Tracheal epithelial cell (primary cell): ENCODE measurements around the gene ARID3B. TPM values are rescaled to one million over a fixed set of nuclear protein-coding genes. Genes with fewer than 3 reads are reported as not detected.

ENCODE experiments used
- total RNA-seq: library from RNA; depleted of rRNA; stranded (reverse); fragments of >200 nt; gene quantifications from 2 replicates; pipeline ENCODE4 v1.2.1, GENCODE V29; 2014

Gene ARID3B, protein sequence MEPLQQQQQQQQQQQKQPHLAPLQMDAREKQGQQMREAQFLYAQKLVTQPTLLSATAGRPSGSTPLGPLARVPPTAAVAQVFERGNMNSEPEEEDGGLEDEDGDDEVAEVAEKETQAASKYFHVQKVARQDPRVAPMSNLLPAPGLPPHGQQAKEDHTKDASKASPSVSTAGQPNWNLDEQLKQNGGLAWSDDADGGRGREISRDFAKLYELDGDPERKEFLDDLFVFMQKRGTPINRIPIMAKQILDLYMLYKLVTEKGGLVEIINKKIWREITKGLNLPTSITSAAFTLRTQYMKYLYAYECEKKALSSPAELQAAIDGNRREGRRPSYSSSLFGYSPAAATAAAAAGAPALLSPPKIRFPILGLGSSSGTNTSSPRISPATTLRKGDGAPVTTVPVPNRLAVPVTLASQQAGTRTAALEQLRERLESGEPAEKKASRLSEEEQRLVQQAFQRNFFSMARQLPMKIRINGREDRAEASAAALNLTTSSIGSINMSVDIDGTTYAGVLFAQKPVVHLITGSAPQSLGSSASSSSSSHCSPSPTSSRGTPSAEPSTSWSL
- total RNA-seq, result 2.8 and 5.1 TPM in 2 replicates

GRCh38 chr15:74540761-74541493, at the start of gene ARID3B:
ARID3B (plus strand) TSS chr15:74541220; CDS start chr15:74543937, 2,717 bp downstream.

DNA sequence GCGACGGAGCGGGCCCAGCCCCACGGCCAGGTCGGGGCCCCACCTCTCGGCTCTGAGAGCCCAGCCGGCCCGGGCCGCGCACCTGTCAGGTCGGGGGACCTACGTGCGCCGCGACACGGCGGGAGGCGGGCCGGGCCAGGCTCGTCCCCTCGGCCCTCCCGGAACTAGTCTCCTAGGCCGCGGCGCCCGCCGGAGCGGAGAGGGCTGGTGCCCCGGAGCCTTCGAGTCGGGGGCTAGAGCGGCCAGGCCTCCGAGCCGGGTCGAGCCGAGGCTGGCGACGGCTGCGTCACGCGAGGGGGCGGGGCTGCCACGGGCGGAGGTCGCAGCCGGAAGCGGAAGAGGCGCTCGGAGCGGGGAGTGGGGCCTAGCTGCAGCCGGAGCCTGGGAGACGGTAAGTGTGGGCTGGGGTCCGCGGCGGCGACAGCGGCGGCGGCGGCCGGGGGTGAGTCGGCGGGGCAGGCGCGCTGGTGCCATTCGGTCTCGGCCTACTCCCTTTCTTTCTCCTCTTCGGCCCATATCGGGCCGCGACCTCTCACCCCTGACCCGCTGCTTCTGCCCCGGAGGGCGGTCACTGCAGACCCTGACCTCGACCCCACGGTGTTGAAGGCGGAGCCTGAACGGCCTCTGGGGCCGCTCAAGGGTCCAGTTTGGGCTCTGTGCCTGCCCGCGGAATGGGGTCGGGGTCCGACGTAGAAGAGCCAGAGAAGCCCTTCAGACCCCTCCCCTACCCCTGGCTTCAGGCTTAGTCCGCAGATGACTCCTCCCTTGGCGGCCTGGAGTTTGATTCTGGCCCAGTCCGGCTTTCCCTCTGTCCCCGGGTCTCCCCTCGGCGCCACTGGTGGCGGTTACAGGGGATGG, 74.7 kb downstream of the ARID3B start, which contains the start of gene CLK3:
Gene CLK3 (plus strand): TSS at position 329 of the 858 bp plus-strand sequence. CDS start 3,361 bp downstream, outside the sequence.

Other genes with a start within 250 kb of the ARID3B start
- gene CYP11A1, start 173.6 kb upstream of the ARID3B start, total RNA-seq, result 0.21 TPM in 1 of 2 replicates, not detected in the other
- gene SEMA7A, start 107.3 kb upstream of the ARID3B start, total RNA-seq, result 4.3 and 91.6 TPM in 2 replicates
- 31.5 and 38.8 TPM in 2 replicates for gene UBL7, start 80.1 kb upstream of the ARID3B start, total RNA-seq
- 47.3 and 85.8 TPM in 2 replicates for gene CLK3, start 74.6 kb downstream of the ARID3B start, total RNA-seq
- 4.0 and 4.3 TPM in 2 replicates for gene EDC3, start 154.8 kb downstream of the ARID3B start, total RNA-seq
- 0.64 and 3.4 TPM in 2 replicates for gene CYP1A1, start 184.3 kb downstream of the ARID3B start, total RNA-seq
- not detected in 2 replicates for gene CYP1A2, start 207.6 kb downstream of the ARID3B start, total RNA-seq
- 22.4 and 30.1 TPM in 2 replicates for gene CSK, start 240.9 kb downstream of the ARID3B start, total RNA-seq